ENCODE results near the gene ETNK1. TPM values are rescaled to one million over a fixed set of nuclear protein-coding genes. Genes with fewer than 3 reads are reported as not detected.

Gene ETNK1
- total and polyA plus RNA-seq, 12 donors = 16.8 to 79.2 (median 51.5) TPM

DNA sequence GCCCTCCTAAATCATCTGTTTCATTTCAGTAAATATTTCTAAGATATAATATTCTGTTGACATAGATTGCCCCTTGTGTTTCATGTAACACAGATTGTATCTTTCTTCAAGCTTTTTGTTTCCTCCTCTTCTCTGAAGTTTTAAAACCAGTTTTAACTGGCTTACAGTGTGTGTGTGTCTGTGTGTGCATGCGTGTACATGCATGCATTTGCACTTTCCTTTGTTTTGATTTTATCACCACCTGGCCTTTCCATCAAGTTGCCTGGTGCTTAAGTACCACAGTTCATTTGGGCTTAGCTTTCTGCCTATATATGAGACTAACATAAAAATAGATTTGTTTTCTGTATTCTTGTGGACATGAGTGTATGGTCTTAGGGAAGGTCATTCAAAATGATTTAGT lies 31.9 kb downstream of the ETNK1 start:
- Histone ChIP-seq H3K4me3 (no peak overlapping the region), H3K27ac (no peak overlapping the region), H3K9me3 (replicated peaks in 1 of 3) (no peaks in the 10 kb centered on the region), H3K27me3 (no peaks in the 10 kb centered on the region), H3K4me1 (replicated peaks in 1 of 2) (peaks cover 0 to 9% of the 10 kb centered on the region in 2 donors), H3K36me3 (replicated peaks in 1 of 2) (no peaks in the 10 kb centered on the region)
- no peak for DNase-seq
- no peak for TF ChIP-seq POLR2A (IDR thresholded peaks at IDR 0.05)
- TF ChIP-seq, protein P1, sequence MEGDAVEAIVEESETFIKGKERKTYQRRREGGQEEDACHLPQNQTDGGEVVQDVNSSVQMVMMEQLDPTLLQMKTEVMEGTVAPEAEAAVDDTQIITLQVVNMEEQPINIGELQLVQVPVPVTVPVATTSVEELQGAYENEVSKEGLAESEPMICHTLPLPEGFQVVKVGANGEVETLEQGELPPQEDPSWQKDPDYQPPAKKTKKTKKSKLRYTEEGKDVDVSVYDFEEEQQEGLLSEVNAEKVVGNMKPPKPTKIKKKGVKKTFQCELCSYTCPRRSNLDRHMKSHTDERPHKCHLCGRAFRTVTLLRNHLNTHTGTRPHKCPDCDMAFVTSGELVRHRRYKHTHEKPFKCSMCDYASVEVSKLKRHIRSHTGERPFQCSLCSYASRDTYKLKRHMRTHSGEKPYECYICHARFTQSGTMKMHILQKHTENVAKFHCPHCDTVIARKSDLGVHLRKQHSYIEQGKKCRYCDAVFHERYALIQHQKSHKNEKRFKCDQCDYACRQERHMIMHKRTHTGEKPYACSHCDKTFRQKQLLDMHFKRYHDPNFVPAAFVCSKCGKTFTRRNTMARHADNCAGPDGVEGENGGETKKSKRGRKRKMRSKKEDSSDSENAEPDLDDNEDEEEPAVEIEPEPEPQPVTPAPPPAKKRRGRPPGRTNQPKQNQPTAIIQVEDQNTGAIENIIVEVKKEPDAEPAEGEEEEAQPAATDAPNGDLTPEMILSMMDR (IDR thresholded peaks at IDR 0.05) = no peak
- 92 to 95% (median 94%) methylated on average over 1 of the region's 1 CpG for WGBS, 4 donors
- intact Hi-C loops (cut with DNase I) = no loop called here

DNA sequence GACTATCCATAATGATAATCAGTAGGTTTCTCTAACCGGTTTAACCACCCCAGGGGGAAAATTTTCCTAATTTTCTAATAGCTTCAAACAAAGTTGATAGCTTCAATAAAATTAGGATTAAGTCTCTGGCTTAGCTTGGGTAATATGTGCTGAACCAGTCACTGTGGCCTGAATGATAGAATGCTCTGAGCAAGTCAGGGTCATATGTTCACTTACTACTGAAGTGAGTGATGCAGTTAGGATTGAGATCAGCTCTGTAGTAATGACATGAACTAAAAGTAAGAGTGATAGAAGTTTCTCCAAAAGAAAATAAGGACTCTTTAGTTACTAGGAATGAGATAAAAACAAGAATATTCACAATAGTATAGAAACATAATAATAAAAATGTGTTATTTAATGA lies 32.6 kb downstream of the ETNK1 start:
- Histone ChIP-seq H3K9me3 (replicated peaks in 1 of 3) (no peaks in the 10 kb centered on the region), H3K27ac (no peak overlapping the region), H3K36me3 (replicated peaks in 1 of 2) (no peaks in the 10 kb centered on the region), H3K27me3 (no peaks in the 10 kb centered on the region), H3K4me3 (no peak overlapping the region), H3K4me1 (replicated peaks in 1 of 2) (peaks cover 0 to 9% of the 10 kb centered on the region in 2 donors)
- 85 to 97% (median 94%) methylated on average over 1 of the region's 1 CpG for WGBS, 4 donors
- intact Hi-C loops (cut with DNase I) = no loop called here
- TF ChIP-seq, protein P1 (IDR thresholded peaks at IDR 0.05) = no peak
- no peak for TF ChIP-seq POLR2A (IDR thresholded peaks at IDR 0.05)
- no peak for DNase-seq

DNA sequence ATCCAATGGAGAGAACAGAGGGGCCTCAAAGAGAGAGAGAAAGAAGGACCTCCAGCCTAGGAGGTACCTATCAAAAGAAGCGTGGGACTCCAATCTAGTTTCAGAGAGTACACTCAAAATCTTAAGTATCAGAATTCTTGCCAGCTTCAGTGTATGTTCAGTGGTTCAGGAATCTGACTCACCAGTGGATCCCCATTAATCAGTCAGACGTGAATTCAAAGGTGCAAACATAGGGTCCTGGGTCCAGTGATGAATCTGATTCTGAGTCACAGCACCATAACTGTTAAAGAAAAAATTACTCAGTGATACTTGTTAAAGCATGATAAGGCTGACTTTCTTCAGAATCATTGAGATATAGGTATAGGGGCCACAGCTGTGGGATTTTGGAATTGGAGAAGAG lies 33.2 kb downstream of the ETNK1 start:
- H3K4me3 ChIP-seq = no peak overlapping the region
- 66 to 74% (median 68%) methylated on average over 2 of the region's 2 CpGs for WGBS, 4 donors
- intact Hi-C loops (cut with DNase I) = no loop called here
- no peak overlapping the region for H3K27ac ChIP-seq
- H3K4me1 ChIP-seq (replicated peaks in 1 of 2) = peaks cover 0 to 9% of the 10 kb centered on the region in 2 donors
- H3K27me3 ChIP-seq = no peaks in the 10 kb centered on the region
- H3K36me3 ChIP-seq (replicated peaks in 1 of 2) = no peaks in the 10 kb centered on the region
- DNase-seq = no peak
- no peaks in the 10 kb centered on the region for H3K9me3 ChIP-seq (replicated peaks in 1 of 3)
- TF ChIP-seq, protein P1 (IDR thresholded peaks at IDR 0.05) = no peak
- no peak for TF ChIP-seq POLR2A (IDR thresholded peaks at IDR 0.05)

DNA sequence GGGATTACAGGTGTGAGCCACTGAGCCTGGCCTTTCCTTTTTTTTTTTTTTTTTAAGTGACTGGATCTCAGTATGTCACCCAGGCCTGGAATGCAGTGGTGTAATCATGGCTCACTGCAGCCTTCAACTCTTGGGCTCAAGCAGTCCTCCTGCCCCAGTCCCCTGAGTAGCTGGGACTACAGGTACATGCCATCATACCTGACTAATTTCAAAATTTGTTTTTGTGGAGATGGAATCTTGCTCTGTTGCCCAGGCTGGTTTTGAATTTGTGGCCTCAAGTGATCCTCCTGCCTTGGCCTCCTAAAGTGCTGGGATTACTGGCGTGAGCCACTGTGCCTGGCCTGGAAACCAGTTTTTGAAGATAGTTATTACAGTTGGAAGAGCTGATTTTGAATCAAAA lies 37.4 kb downstream of the ETNK1 start:
- Histone ChIP-seq H3K27me3 (no peaks in the 10 kb centered on the region), H3K9me3 (replicated peaks in 1 of 3) (no peaks in the 10 kb centered on the region), H3K36me3 (replicated peaks in 1 of 2) (no peaks in the 10 kb centered on the region), H3K4me3 (no peak overlapping the region), H3K4me1 (replicated peaks in 1 of 2) (peaks cover 0 to 8% of the 10 kb centered on the region in 2 donors), H3K27ac (no peak overlapping the region)
- no peak for DNase-seq
- 90 to 97% (median 94%) methylated on average over 1 of the region's 1 CpG for WGBS, 4 donors
- TF ChIP-seq, protein P1 (IDR thresholded peaks at IDR 0.05) = no peak
- TF ChIP-seq POLR2A (IDR thresholded peaks at IDR 0.05) = no peak
- intact Hi-C loops (cut with DNase I) = no loop called here
